MCF 10A (cell line): ENCODE results near the gene MAD1L1. TPM values are rescaled to one million over a fixed set of nuclear protein-coding genes. Genes with fewer than 3 reads are reported as not detected.
"Not testable (repeated sequence)": the region's sequence is repeated elsewhere in the genome, so short reads cannot be mapped to it uniquely, and the experiment has no call there.

Source experiments
- BruUV-seq: library from RNA; stranded (reverse); fragments of 400-500 nt; replicated peaks from 2 replicates; lab custom pipeline; 2021; lab: Mats Ljungman, UMichigan
- CTCF ChIA-PET: fragments of 300-600 bp; sonication (Branson Sonifier 250); formaldehyde crosslinking; extraction: SDS; loops from one replicate; lab custom pipeline; 2021; ENCODE audit warnings: antibody characterized with exemption, inconsistent platforms; lab: Yijun Ruan, JAX
- POLR2A ChIA-PET: fragments of 300-600, 350-650 bp; sonication (Branson Sonifier 250); formaldehyde crosslinking; extraction: SDS; loops from one replicate; lab custom pipeline; 2020; ENCODE audit warnings: antibody characterized with exemption, inconsistent platforms; lab: Yijun Ruan, JAX
- DNase-seq: peaks from one replicate; pipeline ENCODE4 v3.0.0-alpha.2; 2018; ENCODE audit not compliant: unreplicated experiment
- H3K27ac Mint-ChIP-seq: one replicate; pipeline ENCODE4 v1.8.0; 2022; ENCODE audit warnings: mild to moderate bottlenecking, low read depth, mixed read lengths; ENCODE audit not compliant: unreplicated experiment
- H3K27me3 Mint-ChIP-seq: one replicate; pipeline ENCODE4 v1.8.0; 2022; ENCODE audit warnings: mixed read lengths; ENCODE audit not compliant: insufficient read depth, unreplicated experiment
- H3K36me3 Mint-ChIP-seq: one replicate; pipeline ENCODE4 v1.8.0; 2022; ENCODE audit warnings: mild to moderate bottlenecking, moderate library complexity, mixed read lengths; ENCODE audit not compliant: insufficient read depth, unreplicated experiment
- H3K4me1 Mint-ChIP-seq: one replicate; pipeline ENCODE4 v1.8.0; 2022; ENCODE audit warnings: mixed read lengths; ENCODE audit not compliant: insufficient read depth, unreplicated experiment
- H3K4me3 Mint-ChIP-seq: one replicate; pipeline ENCODE4 v1.8.0; 2022; ENCODE audit warnings: mild to moderate bottlenecking, moderate library complexity, mixed read lengths; ENCODE audit not compliant: unreplicated experiment
- H3K9me3 Mint-ChIP-seq: one replicate; pipeline ENCODE4 v1.8.0; 2022; ENCODE audit warnings: mixed read lengths; ENCODE audit not compliant: unreplicated experiment
- CTCF ChIP-seq: fragments of 200-600 bp; IDR thresholded peaks from one replicate; pipeline ENCODE4 v1.8.0; 2022; ENCODE audit warnings: antibody characterized with exemption, mild to moderate bottlenecking; ENCODE audit not compliant: unreplicated experiment
- intact Hi-C: fragments of 100-400 bp; cut with micrococcal nuclease; formaldehyde crosslinking; loops from 2 replicates; pipeline ENCODE4 v1.14.1; 2022
- total RNA-seq: library from RNA; stranded (reverse); gene quantifications from 2 replicates; pipeline ENCODE4 v1.2.3, GENCODE V29; 2022

Gene MAD1L1
- total RNA-seq, 1 experiment from 2014 or later: 25.2 TPM

- POLR2A ChIA-PET: no interaction called here
- Mint-ChIP-seq H3K4me1 (no peaks in the 10 kb centered on the region), H3K36me3 (peaks cover 7% of the 10 kb centered on the region), H3K4me3 (no peak overlapping the region), H3K27me3 (no peaks in the 10 kb centered on the region), H3K9me3 (no peaks in the 10 kb centered on the region), H3K27ac (no peak overlapping the region)
- DNase-seq: no peak
- intact Hi-C loops: no loop called here
- TF ChIP-seq CTCF: no peak
- CTCF ChIA-PET: no interaction called here
- no TSS peak for BruUV-seq
These were observed 260.6 kb downstream of the MAD1L1 start for GRCh38 chr7:1971946-1972654.

- no peaks in the 10 kb centered on the region for H3K9me3 Mint-ChIP-seq
- no peak for DNase-seq
- POLR2A ChIA-PET: no interaction called here
- no peak for TF ChIP-seq CTCF
- intact Hi-C loops: no loop called here
- CTCF ChIA-PET: interaction anchor here (0.5 kb wide), 1 partner anchor 392 kb away, joined by 3 read pairs; no protein-coding TSS in a partner anchor
- no peak overlapping the region for H3K27ac Mint-ChIP-seq
- peaks cover 7% of the 10 kb centered on the region for H3K36me3 Mint-ChIP-seq
- no peak overlapping the region for H3K4me3 Mint-ChIP-seq
- no peaks in the 10 kb centered on the region for H3K27me3 Mint-ChIP-seq
- H3K4me1 Mint-ChIP-seq: no peaks in the 10 kb centered on the region
- no TSS peak for BruUV-seq
These were observed 261.9 kb downstream of the MAD1L1 start for GRCh38 chr7:1970895-1971294.

- H3K9me3 Mint-ChIP-seq, H3K36me3 Mint-ChIP-seq, DNase-seq, H3K27ac Mint-ChIP-seq, intact Hi-C loops, H3K4me1 Mint-ChIP-seq, H3K4me3 Mint-ChIP-seq, CTCF ChIA-PET, H3K27me3 Mint-ChIP-seq, POLR2A ChIA-PET, BruUV-seq: not testable (repeated sequence)
These were observed 262.5 kb downstream of the MAD1L1 start for GRCh38 chr7:1970285-1970660.

- no peak for DNase-seq
- H3K36me3 Mint-ChIP-seq: peaks cover 14% of the 10 kb centered on the region
- no peaks in the 10 kb centered on the region for H3K4me1 Mint-ChIP-seq
- ChIA-PET CTCF (no interaction called here), POLR2A (no interaction called here)
- H3K9me3 Mint-ChIP-seq: no peaks in the 10 kb centered on the region
- no peak overlapping the region for H3K4me3 Mint-ChIP-seq
- no peak for TF ChIP-seq CTCF
- no peak overlapping the region for H3K27ac Mint-ChIP-seq
- H3K27me3 Mint-ChIP-seq: no peaks in the 10 kb centered on the region
- BruUV-seq: no TSS peak
- intact Hi-C loops: no loop called here
These were observed 263.1 kb downstream of the MAD1L1 start for GRCh38 chr7:1969459-1970284.
